Fibroblast of the aortic adventitia (primary cell): Measurements from ENCODE around the gene L1CAM. TPM values are rescaled to one million over a fixed set of nuclear protein-coding genes. Genes with fewer than 3 reads are reported as not detected.
A peak's percentile ranks its signal among the peaks of the same experiment; 100 is the strongest.

Source experiments
- DNase-seq: peaks from one replicate; pipeline ENCODE4 v3.0.0-alpha.2; 2010; ENCODE audit warnings: low read depth
- H3K4me3 ChIP-seq: 2 replicates; pipeline ENCODE4 v1.5.1; 2011; ENCODE audit warnings: low read depth, mild to moderate bottlenecking, control low read depth, low read length, moderate library complexity
- CTCF ChIP-seq: IDR thresholded peaks from 2 replicates; pipeline ENCODE4 v1.5.1; 2011; ENCODE audit warnings: mild to moderate bottlenecking, low read length, control low read depth, inconsistent platforms; ENCODE audit not compliant: insufficient read depth
- total RNA-seq: library from RNA; depleted of rRNA; stranded (reverse); fragments of >200 nt; gene quantifications from 2 replicates; pipeline ENCODE4 v1.2.3, GENCODE V29; 2012; ENCODE audit warnings: low replicate concordance

The L1CAM gene
- total RNA-seq, 1 donor: 0.36 TPM

- peak; percentile 76 for TF ChIP-seq CTCF
- H3K4me3 ChIP-seq: no peak overlapping the region
- DNase-seq: peak; percentile 67
Measured at GRCh38 chrX:153922932-153923857, 37.2 kb upstream of the L1CAM start.

GRCh38 chrX:153921511-153922446 is 35.8 kb upstream of the L1CAM start:
- TF ChIP-seq CTCF: no peak
- no peak overlapping the region for H3K4me3 ChIP-seq
- DNase-seq: peak; percentile 15

GRCh38 chrX:153921070-153921469 is 35.1 kb upstream of the L1CAM start:
- no peak for TF ChIP-seq CTCF
- no peak overlapping the region for H3K4me3 ChIP-seq
- no peak for DNase-seq

- no peak overlapping the region for H3K4me3 ChIP-seq
- no peak for TF ChIP-seq CTCF
- no peak for DNase-seq
Measured at GRCh38 chrX:153920546-153920945, 34.6 kb upstream of the L1CAM start.

- H3K4me3 ChIP-seq: no peak overlapping the region
- TF ChIP-seq CTCF: no peak
- DNase-seq: no peak
Measured at GRCh38 chrX:153919281-153919680, 33.3 kb upstream of the L1CAM start.

- no peak for DNase-seq
- H3K4me3 ChIP-seq: no peak overlapping the region
- no peak for TF ChIP-seq CTCF
Measured at GRCh38 chrX:153917869-153918268, 31.9 kb upstream of the L1CAM start.
